Measurements from ENCODE around the gene CNKSR1.

Gene CNKSR1

DNA sequence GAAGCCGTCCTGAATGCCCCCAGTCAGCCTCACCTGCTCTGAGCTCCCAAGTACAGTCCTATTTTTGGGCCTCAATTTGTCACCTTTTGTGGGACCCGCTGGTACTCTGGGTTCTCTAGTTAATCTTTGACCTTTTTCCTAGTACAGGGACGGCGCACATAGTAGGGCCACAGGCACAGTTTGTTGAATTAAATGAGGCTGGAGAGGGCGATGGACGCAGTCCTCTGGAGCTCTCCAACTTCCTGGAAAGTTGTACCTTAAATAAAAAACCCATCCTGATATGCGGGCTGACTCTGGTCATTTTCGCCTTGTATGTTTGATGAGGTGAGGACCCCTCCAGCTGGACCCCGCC is 13.6 kb upstream of the CNKSR1 start:
- DNase-seq (ENCODE audit: low read depth in 1 of 2, low spot score in 1 of 2) = no peak
- no peak for TF ChIP-seq JUND (IDR thresholded peaks at IDR 0.05; ENCODE audit: low read depth)
- in situ Hi-C loops (cut with HindIII; ENCODE audit: low pct_unique_long_range_greater_than_20kb, low sequenced_read_pairs) = no loop called here

DNA sequence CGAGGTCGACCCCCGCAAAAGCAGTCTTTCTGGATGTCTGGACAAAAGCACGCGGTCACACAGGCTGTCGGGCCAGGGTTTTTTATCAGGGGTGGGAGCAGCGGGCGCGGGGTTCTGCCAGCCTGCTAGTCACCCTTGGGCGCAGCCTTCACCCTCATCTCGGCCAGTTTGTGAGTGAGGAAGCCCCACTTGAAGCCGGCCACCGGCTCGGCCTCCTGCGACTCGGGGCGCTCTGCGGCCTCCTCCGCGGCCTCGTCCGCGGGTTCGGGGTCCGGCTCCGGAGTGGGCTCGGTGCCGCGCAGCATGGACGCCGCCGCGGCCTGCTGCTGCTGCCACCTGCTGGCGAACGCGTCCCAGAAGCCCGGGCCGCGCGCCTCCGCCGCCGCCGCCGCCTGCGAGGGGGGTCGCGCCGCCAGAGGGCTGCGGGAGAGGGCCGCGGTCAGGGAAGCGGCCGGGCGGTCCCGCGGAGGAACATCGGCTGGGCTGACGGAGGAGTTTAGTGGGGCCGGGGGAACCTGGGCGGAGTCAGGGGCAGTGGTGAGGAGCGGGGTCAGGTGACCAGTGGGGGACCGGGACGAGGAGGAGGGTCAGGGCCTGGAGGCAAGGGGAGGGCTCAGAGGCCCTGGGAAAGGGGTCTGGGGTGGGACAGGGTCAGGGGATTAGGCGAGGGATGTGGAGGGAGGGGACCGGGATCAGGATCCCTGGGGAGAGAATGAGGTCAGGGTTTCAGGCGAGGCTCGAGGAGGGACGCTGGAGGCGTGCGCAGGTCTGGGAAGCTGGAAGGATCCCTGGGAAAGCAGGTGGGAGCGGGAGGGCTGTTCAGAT is 13.0 kb upstream of the CNKSR1 start:
- TF ChIP-seq JUND (IDR thresholded peaks at IDR 0.05; ENCODE audit: low read depth) = no peak
- DNase-seq (ENCODE audit: low read depth in 1 of 2, low spot score in 1 of 2) = peak in 1 of 2 experiments; percentile 53
- in situ Hi-C loops (cut with HindIII; ENCODE audit: low pct_unique_long_range_greater_than_20kb, low sequenced_read_pairs) = no loop called here

DNA sequence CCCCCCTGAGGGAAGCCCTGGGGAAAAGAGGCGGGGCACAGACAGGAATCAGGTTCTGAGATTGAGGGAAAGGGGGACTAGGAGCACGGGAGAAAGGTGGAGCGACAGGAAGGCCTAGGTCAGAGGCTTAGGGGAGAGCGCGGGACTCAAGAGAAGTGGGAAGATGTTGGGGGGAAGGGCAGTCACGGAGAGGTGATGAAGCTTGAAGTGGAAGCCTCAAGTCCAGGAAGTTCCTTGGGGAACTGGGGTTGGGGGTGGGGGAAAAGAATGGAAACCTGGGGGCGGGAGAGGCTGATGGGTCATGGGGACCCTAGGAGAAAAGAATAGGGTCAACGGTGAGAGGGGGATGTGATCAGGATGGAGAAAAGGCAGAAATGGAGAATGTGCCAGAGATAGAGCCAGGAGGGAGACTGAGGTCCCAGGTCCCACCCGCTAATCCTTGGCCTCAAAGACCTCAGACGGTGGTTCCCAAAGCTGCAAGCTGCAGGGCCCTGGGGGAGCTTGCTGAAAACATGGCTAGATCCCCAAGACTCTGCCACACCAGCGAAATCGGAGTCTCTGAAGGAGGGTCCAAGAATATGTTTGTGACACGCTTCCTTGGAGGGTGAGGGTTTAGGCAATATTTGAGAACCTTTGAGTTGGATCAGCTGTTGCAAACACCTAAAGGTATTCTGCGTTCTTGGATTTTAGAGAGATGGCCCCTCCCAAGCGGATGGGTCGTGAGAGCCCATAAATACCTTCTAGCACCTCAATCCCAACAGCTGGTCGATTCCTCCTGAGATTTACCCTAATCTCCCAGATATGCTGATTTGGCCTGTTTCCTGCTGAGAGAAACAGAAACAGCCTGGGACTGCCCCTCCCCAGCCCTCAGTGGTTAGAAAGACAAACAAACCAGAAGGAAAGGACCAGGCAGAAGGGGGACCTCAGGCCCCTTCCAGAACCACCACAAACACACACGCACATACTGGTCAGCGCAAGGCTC is 12.1 kb upstream of the CNKSR1 start:
- DNase-seq (ENCODE audit: low read depth in 1 of 2, low spot score in 1 of 2) = no peak
- in situ Hi-C loops (cut with HindIII; ENCODE audit: low pct_unique_long_range_greater_than_20kb, low sequenced_read_pairs) = no loop called here
- no peak for TF ChIP-seq JUND (IDR thresholded peaks at IDR 0.05; ENCODE audit: low read depth)

DNA sequence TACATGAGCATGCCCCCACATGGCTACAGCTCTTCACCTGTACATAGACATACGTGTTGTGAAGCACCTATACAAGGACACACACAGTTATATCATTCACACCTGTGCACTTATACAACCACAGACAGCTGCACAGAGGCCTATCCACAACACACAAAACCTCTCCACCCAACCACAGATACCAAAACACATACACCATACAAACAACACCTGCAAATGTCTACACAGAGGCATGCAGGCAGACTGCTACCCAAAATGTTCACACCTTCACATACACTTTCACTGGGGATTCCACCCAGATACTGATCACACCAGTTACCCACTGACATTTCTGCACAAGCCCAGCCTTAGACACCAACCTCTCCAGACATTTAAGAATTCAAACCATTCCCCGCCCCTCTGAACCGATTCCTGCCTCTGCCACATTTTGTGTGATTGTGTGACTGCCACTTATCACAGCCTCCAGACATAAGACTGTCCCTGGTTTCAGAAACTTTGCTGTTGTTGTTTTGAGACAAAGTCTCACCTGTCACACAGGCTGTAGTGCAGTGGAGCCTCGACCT is 10.5 kb upstream of the CNKSR1 start:
- DNase-seq (ENCODE audit: low read depth in 1 of 2, low spot score in 1 of 2) = no peak
- in situ Hi-C loops (cut with HindIII; ENCODE audit: low pct_unique_long_range_greater_than_20kb, low sequenced_read_pairs) = no loop called here
- no peak for TF ChIP-seq JUND (IDR thresholded peaks at IDR 0.05; ENCODE audit: low read depth)

DNA sequence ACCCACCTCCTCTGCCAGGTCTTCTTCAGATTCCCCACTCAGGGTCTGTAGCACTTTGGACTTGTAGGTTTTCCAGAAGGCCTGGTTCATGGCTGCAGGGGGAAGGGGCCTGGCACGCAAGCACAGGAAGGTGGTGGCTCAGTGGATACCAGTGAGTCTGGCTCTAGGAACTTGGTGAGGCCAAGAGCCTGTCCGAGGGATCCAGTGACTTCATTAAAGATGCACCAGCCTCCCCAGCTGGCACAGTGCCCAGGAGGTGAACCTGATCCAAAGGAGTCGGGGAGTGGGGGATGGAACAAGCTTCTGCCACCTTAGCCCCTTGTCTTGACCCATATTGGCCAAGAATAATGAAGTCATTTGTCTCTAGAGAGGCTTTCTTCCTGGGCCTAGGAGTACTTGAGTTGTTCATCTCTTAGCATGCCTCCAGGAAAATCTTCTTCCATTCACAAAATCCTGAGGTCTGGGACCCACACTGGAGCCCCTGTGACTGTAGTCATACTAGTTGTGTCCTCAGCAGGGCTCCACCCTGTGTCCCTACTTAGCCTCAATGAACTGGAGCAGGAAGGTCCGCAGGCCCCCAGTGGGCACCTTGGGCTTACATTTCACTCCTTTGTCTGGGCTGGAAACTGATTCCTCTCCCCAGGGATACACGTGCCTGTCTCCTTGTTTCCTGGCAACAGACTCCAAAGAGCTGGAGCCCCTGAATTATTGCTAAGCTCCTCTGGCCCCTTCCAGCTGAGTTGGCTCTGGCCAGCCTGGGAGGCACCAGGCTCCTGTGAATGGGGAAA is 8.7 kb upstream of the CNKSR1 start, which contains the start of gene C1orf232:
Gene C1orf232, minus strand, starts transcription at position 554 of the 788 bp plus-strand sequence. Its CDS starts 464 bp downstream, at position 90.
- no peak for TF ChIP-seq JUND (IDR thresholded peaks at IDR 0.05; ENCODE audit: low read depth)
- DNase-seq (ENCODE audit: low read depth in 1 of 2, low spot score in 1 of 2) = no peak
- in situ Hi-C loops (cut with HindIII; ENCODE audit: low pct_unique_long_range_greater_than_20kb, low sequenced_read_pairs) = no loop called here

DNA sequence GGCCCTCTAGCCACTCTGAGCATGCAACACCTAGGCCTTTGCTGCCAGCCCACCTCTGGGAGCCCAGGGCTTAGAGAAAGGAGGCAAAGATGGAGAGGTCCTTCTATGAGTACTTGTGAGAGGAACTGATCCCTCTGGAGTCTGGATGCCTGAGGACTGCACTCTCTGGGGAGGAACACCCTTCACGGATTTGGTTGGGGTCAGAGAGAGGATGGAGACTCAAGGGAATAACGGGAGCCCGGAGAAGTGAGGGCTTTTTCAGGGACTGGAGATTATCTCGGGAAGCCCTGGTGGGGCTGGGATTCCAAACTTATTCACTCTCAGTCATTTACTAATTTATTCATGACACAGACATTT is 8.1 kb upstream of the CNKSR1 start:
- DNase-seq (ENCODE audit: low read depth in 1 of 2, low spot score in 1 of 2) = no peak
- in situ Hi-C loops (cut with HindIII; ENCODE audit: low pct_unique_long_range_greater_than_20kb, low sequenced_read_pairs) = no loop called here
- no peak for TF ChIP-seq JUND (IDR thresholded peaks at IDR 0.05; ENCODE audit: low read depth)

DNA sequence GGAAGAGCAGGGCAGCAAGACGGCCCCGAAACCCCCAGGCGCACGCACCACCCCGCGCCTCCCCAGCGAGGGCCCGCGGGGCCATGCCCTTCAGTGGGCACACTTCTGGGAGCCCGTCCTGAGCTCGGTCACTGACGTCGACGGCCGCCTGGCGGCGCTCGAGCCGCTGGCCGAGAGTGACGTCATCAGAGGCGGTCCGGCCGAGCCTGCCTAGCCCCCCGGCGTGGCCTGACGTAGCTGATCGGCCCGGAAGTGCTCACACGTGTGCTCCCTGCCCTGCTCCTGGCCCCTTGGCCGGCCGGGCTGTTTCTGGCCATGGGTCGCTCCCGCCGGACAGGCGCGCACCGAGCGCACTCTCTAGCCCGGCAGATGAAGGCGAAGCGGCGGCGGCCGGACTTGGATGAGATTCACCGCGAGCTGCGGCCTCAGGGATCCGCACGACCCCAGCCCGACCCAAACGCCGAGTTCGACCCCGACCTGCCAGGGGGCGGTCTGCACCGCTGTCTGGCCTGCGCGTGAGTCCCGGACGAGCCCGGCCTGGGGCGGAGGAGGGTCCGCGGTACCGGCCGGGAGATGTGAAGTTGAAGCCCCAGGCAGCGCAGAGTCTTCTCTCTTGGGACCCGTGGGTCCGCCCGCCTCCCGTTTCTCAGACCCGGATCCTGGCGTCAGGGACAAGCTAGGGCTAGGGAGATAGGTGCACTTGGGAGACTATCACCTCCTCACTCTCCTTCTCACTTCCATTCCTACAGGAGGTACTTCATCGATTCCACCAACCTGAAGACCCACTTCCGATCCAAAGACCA is 7.4 kb upstream of the CNKSR1 start, which contains the start of gene ZNF593:
Gene ZNF593, plus strand, starts transcription at position 240 of the 803 bp plus-strand sequence. Its CDS starts 76 bp downstream, at position 316.
- TF ChIP-seq JUND (IDR thresholded peaks at IDR 0.05; ENCODE audit: low read depth) = no peak
- in situ Hi-C loops (cut with HindIII; ENCODE audit: low pct_unique_long_range_greater_than_20kb, low sequenced_read_pairs) = no loop called here
- DNase-seq (ENCODE audit: low read depth in 1 of 2, low spot score in 1 of 2) = peak; percentile 88 to 89

DNA sequence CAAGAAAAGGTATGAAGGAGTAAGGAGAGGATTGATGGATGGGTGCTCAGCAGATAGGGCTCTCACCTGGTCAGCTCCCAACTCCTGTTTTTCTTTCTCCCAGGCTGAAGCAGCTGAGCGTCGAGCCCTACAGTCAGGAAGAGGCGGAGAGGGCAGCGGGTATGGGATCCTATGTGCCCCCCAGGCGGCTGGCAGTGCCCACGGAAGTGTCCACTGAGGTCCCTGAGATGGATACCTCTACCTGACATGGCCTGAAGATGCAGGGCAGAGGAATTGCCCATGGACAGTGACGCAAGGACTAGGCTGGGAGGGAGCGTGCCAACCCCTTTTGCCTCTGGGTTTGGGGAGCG is 6.8 kb upstream of the CNKSR1 start:
- DNase-seq (ENCODE audit: low read depth in 1 of 2, low spot score in 1 of 2) = no peak
- in situ Hi-C loops (cut with HindIII; ENCODE audit: low pct_unique_long_range_greater_than_20kb, low sequenced_read_pairs) = no loop called here
- TF ChIP-seq JUND (IDR thresholded peaks at IDR 0.05; ENCODE audit: low read depth) = no peak

DNA sequence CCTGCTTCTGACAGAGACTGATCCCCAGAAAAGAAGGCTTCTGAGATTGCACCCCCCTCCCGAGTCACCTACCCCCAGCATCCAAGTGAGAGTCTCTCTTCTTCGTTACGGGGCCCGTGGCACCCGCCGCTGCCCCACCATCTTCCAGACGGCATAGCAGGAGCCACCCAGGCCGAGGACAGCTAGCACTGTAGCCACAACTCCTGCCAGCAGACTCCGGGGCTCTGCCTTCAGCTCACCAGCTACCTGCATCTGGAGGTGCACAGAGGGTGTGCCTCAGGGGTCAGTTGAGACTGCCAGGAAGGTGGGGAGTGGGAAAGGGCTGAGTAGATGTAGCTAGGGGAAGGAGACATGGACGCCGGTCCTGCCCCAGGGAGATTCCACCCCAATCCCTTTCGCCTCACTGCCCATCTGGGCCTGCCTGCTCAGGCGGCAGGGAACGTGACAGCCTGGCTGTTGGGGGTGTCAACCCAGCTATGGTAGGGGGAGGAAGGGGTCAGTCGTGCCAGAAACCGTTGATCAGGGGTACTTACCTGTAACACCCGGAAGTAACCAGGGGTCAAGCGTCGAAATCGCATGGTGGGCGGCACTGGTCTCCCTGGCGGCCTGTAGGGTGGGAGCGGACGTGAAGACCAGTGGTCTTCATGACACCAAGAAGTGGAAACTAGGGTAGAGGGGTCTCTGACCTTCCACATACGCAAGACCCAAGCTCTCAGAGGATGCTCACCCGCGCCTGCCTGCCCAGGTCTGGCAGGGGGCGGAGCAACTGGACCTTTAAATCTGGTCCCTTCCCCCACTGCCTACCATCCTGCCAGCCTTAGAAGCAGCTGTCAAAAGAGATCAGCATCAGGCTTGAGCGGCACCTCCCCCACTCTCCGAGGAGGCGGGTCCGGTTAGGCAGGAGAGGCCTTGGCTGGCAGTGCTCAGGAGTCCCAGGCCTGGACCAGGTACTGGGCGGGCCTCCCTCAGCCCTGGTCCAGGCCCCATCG is 5.9 kb upstream of the CNKSR1 start, which contains the start of gene ZNF593OS:
Gene ZNF593OS, minus strand, starts transcription at position 749 of the 989 bp plus-strand sequence. Its CDS starts 171 bp downstream, at position 578.
- in situ Hi-C loops (cut with HindIII; ENCODE audit: low pct_unique_long_range_greater_than_20kb, low sequenced_read_pairs) = no loop called here
- DNase-seq (ENCODE audit: low read depth in 1 of 2, low spot score in 1 of 2) = no peak

DNA sequence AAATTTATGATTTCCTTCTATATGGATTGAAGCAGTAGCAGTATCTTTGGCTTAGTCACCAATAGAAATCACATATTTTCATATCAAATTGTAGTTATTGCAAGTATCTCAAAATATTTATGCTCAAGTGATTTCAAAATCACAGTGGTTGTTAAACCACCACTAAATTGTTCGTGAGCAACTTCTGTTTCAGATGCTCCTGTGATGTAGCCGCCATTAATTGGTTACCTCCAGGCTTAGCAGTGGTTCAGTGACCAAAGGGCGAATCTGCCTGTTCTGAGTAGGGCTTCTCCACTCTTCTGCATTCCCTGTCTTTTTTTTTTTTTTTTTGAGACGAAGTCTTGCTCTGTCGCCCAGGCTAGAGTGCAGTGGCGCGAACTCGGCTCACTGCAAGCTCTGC is 1.9 kb upstream of the CNKSR1 start:
- in situ Hi-C loops (cut with HindIII; ENCODE audit: low pct_unique_long_range_greater_than_20kb, low sequenced_read_pairs) = no loop called here
- no peak for DNase-seq (ENCODE audit: low read depth in 1 of 2, low spot score in 1 of 2)
- no peak for TF ChIP-seq JUND (IDR thresholded peaks at IDR 0.05; ENCODE audit: low read depth)

More for the DNA sequence above, 5.9 kb upstream of the CNKSR1 start, which contains the start of gene ZNF593OS:
- no peak for TF ChIP-seq JUND (IDR thresholded peaks at IDR 0.05; ENCODE audit: low read depth)
